Ovary (tissue), 3 donors: ENCODE measurements around the gene FLVCR2.

ENCODE experiments used
- CTCF ChIP-seq, 3 donors: fragments of 450-650 bp in 2 of 3; fragments of 200-600 bp in 1 of 3; IDR thresholded peaks; one replicate each; pipeline versions ENCODE4 v1.5.1 to v1.8.0; 2016 to 2022; ENCODE audit warnings: antibody characterized with exemption in 3 of 3, mild to moderate bottlenecking in 1 of 3
- EP300 ChIP-seq: sonication (generic); formaldehyde crosslinking; IDR thresholded peaks from one replicate; pipeline ENCODE4 v1.6.1; 2017; ENCODE audit warnings: antibody characterized with exemption
- POLR2A ChIP-seq: fragments of 450-650 bp; IDR thresholded peaks from one replicate; pipeline ENCODE4 v1.6.1; 2017; ENCODE audit warnings: antibody characterized with exemption, mild to moderate bottlenecking, moderate library complexity
- donor health status: DM: no; HTN: no; CAD: no.

- TF ChIP-seq CTCF (IDR thresholded peaks at IDR 0.05) (no peak), POLR2A (no peak), EP300 (no peak)
These were observed 24.1 kb downstream of the FLVCR2 start for GRCh38 chr14:75602503-75602902.
